Neural crest cell (in vitro differentiated cells): ENCODE measurements around the gene PRKCB. TPM values are rescaled to one million over a fixed set of nuclear protein-coding genes. Genes with fewer than 3 reads are reported as not detected.
"Not testable (repeated sequence)": the region's sequence is repeated elsewhere in the genome, so short reads cannot be mapped to it uniquely, and the experiment has no call there.

ENCODE experiments used
- DNase-seq: peaks from one replicate; pipeline ENCODE4 v3.0.0; 2021; ENCODE audit warnings: low read depth, mixed read lengths, low spot score
- H3K27ac Mint-ChIP-seq: one replicate; pipeline ENCODE4 v1.8.0; 2021; ENCODE audit warnings: mild to moderate bottlenecking, mixed read lengths; ENCODE audit not compliant: unreplicated experiment
- H3K27me3 Mint-ChIP-seq: 2 replicates; pipeline ENCODE4 v1.8.0; 2021; ENCODE audit warnings: low read depth, mild to moderate bottlenecking, mixed read lengths
- H3K36me3 Mint-ChIP-seq: 2 replicates; pipeline ENCODE4 v1.8.0; 2021; ENCODE audit warnings: low read depth, mild to moderate bottlenecking, mixed read lengths
- H3K4me1 Mint-ChIP-seq: 2 replicates; pipeline ENCODE4 v1.8.0; 2021; ENCODE audit warnings: mixed read lengths
- H3K4me3 Mint-ChIP-seq: one replicate; pipeline ENCODE4 v1.8.0; 2021; ENCODE audit warnings: mild to moderate bottlenecking, mixed read lengths
- H3K9me3 Mint-ChIP-seq: 2 replicates; pipeline ENCODE4 v1.8.0; 2021; ENCODE audit warnings: mixed read lengths
- CTCF ChIP-seq: fragments of 200-600 bp; sonication (generic); conservative IDR thresholded peaks from 2 replicates; pipeline ENCODE4 v1.5.0; 2021; ENCODE audit warnings: antibody characterized with exemption, mild to moderate bottlenecking
- total RNA-seq: library from RNA; stranded (reverse); gene quantifications from 2 replicates; pipeline ENCODE4 v1.2.1, GENCODE V29; 2021

Gene PRKCB
- total RNA-seq, 1 donor from 2014 or later, result 0.77 TPM

- peaks cover 8% of the 10 kb centered on the region for H3K27me3 Mint-ChIP-seq
- H3K4me1 Mint-ChIP-seq, result no peaks in the 10 kb centered on the region
- no peak overlapping the region for H3K27ac Mint-ChIP-seq
- H3K4me3 Mint-ChIP-seq, result no peak overlapping the region
- H3K9me3 Mint-ChIP-seq, result no peaks in the 10 kb centered on the region
- no peak for DNase-seq
- no peaks in the 10 kb centered on the region for H3K36me3 Mint-ChIP-seq
- no peak for TF ChIP-seq CTCF
Measured at GRCh38 chr16:24013864-24014645, 178.3 kb downstream of the PRKCB start.

- H3K4me1 Mint-ChIP-seq, H3K4me3 Mint-ChIP-seq, H3K9me3 Mint-ChIP-seq, H3K36me3 Mint-ChIP-seq, H3K27ac Mint-ChIP-seq, H3K27me3 Mint-ChIP-seq, DNase-seq: not testable (repeated sequence)
Measured at GRCh38 chr16:24014955-24015354, 179.2 kb downstream of the PRKCB start.

GRCh38 chr16:24015923-24016322, 180.1 kb downstream of the PRKCB start:
- H3K27me3 Mint-ChIP-seq, result peaks cover 4% of the 10 kb centered on the region
- no peaks in the 10 kb centered on the region for H3K4me1 Mint-ChIP-seq
- DNase-seq, result no peak
- no peak overlapping the region for H3K27ac Mint-ChIP-seq
- no peaks in the 10 kb centered on the region for H3K36me3 Mint-ChIP-seq
- no peak for TF ChIP-seq CTCF
- H3K9me3 Mint-ChIP-seq, result no peaks in the 10 kb centered on the region
- no peak overlapping the region for H3K4me3 Mint-ChIP-seq

GRCh38 chr16:24018485-24018884, 182.7 kb downstream of the PRKCB start:
- TF ChIP-seq CTCF, result no peak
- Mint-ChIP-seq H3K27me3 (peaks cover 8% of the 10 kb centered on the region), H3K27ac (no peak overlapping the region), H3K36me3 (no peaks in the 10 kb centered on the region), H3K9me3 (no peaks in the 10 kb centered on the region), H3K4me3 (no peak overlapping the region), H3K4me1 (no peaks in the 10 kb centered on the region)
- DNase-seq, result no peak

- Mint-ChIP-seq H3K4me1 (no peaks in the 10 kb centered on the region), H3K27me3 (peaks cover 38% of the 10 kb centered on the region), H3K9me3 (no peaks in the 10 kb centered on the region), H3K27ac (no peak overlapping the region), H3K36me3 (no peaks in the 10 kb centered on the region), H3K4me3 (no peak overlapping the region)
- no peak for DNase-seq
- TF ChIP-seq CTCF, result no peak
Measured at GRCh38 chr16:24022797-24023196, 187.0 kb downstream of the PRKCB start.

GRCh38 chr16:24023621-24024020, 187.8 kb downstream of the PRKCB start:
- H3K9me3 Mint-ChIP-seq, result no peaks in the 10 kb centered on the region
- DNase-seq, result no peak

More at GRCh38 chr16:24023621-24024020, 187.8 kb downstream of the PRKCB start:
- Mint-ChIP-seq H3K36me3 (no peaks in the 10 kb centered on the region), H3K27me3 (peaks cover 40% of the 10 kb centered on the region), H3K4me3 (no peak overlapping the region), H3K27ac (no peak overlapping the region), H3K4me1 (no peaks in the 10 kb centered on the region)
- TF ChIP-seq CTCF, result no peak
